Caco-2 (cell line): ENCODE results near the gene MDH1. TPM values are rescaled to one million over a fixed set of nuclear protein-coding genes. Genes with fewer than 3 reads are reported as not detected.
"Not testable (repeated sequence)": the region's sequence is repeated elsewhere in the genome, so short reads cannot be mapped to it uniquely, and the experiment has no call there.

Source experiments
- BruUV-seq: library from RNA; stranded (reverse); fragments of 400-500 nt; replicated peaks from 2 replicates; lab custom pipeline; 2021; lab: Mats Ljungman, UMichigan
- CTCF ChIA-PET: fragments of 300-600 bp; sonication (Branson Sonifier 250); formaldehyde crosslinking; loops from one replicate; lab custom pipeline; 2022; ENCODE audit warnings: antibody characterized with exemption; lab: Charles Lee
- POLR2A ChIA-PET: fragments of 300-600 bp; sonication (Branson Sonifier 250); formaldehyde crosslinking; loops from one replicate; lab custom pipeline; 2022; ENCODE audit warnings: antibody characterized with exemption; lab: Charles Lee
- DNase-seq, 2 experiments: peaks; one replicate each; pipeline versions ENCODE4 v3.0.0 to v3.0.0-alpha.2; 2020 to 2022
- H3K27me3 ChIP-seq: replicated peaks from 2 replicates; pipeline ENCODE4 v1.6.0; 2011; ENCODE audit warnings: low read length; ENCODE audit not compliant: control insufficient read depth, insufficient read depth
- H3K36me3 ChIP-seq: 2 replicates; pipeline ENCODE4 v1.5.1; 2011; ENCODE audit warnings: low read length; ENCODE audit not compliant: control insufficient read depth, insufficient read depth
- H3K4me1 ChIP-seq: fragments of 250-450 bp; sonication (Bioruptor Pico); 2 replicates; pipeline ENCODE4 v1.5.1; 2020; ENCODE audit warnings: mild to moderate bottlenecking
- H3K4me3 ChIP-seq: 2 replicates; pipeline ENCODE4 v1.5.1; 2011; ENCODE audit warnings: low read depth, mild to moderate bottlenecking, control low read depth, low read length
- H3K9me3 ChIP-seq: fragments of 250-450 bp; sonication (Bioruptor Pico); 2 replicates; pipeline ENCODE4 v1.5.1; 2020; ENCODE audit warnings: mild to moderate bottlenecking, moderate library complexity
- H3K27ac Mint-ChIP-seq: one replicate; pipeline ENCODE4 v1.8.0; 2022; ENCODE audit warnings: mixed read lengths; ENCODE audit not compliant: unreplicated experiment
- H3K27me3 Mint-ChIP-seq: one replicate; pipeline ENCODE4 v1.8.0; 2022; ENCODE audit warnings: mixed read lengths; ENCODE audit not compliant: insufficient read depth, unreplicated experiment
- H3K36me3 Mint-ChIP-seq: one replicate; pipeline ENCODE4 v1.8.0; 2022; ENCODE audit warnings: mild to moderate bottlenecking, mixed read lengths; ENCODE audit not compliant: insufficient read depth, unreplicated experiment
- H3K4me1 Mint-ChIP-seq: one replicate; pipeline ENCODE4 v1.8.0; 2022; ENCODE audit warnings: low read depth, mixed read lengths; ENCODE audit not compliant: unreplicated experiment
- H3K4me3 Mint-ChIP-seq: one replicate; pipeline ENCODE4 v1.8.0; 2022; ENCODE audit warnings: mild to moderate bottlenecking, moderate library complexity, mixed read lengths; ENCODE audit not compliant: unreplicated experiment
- H3K9me3 Mint-ChIP-seq: one replicate; pipeline ENCODE4 v1.8.0; 2022; ENCODE audit warnings: mixed read lengths; ENCODE audit not compliant: unreplicated experiment
- CTCF ChIP-seq, 2 experiments: fragments of 200-600 bp in 1 of 2; IDR thresholded peaks; 1 replicate in 1 of 2; 2 replicates in 1 of 2; pipeline versions ENCODE4 v1.5.1 to v1.8.0; 2011 to 2022; ENCODE audit warnings: antibody characterized with exemption in 1 of 2, control low read depth in 1 of 2, inconsistent platforms in 1 of 2, low read depth in 1 of 2, low read length in 1 of 2, mild to moderate bottlenecking in 1 of 2, moderate library complexity in 1 of 2; ENCODE audit not compliant: insufficient read depth in 1 of 2, severe bottlenecking in 1 of 2, unreplicated experiment in 1 of 2
- intact Hi-C: fragments of 100-400 bp; cut with micrococcal nuclease; formaldehyde crosslinking; loops from one replicate; pipeline ENCODE4 v1.10.0; 2022; ENCODE audit not compliant: unreplicated experiment
- total RNA-seq: library from RNA; stranded (reverse); gene quantifications from 2 replicates; pipeline ENCODE4 v1.2.3, GENCODE V29; 2022

MDH1 gene
- total RNA-seq, 1 experiment from 2014 or later: 159 TPM

DNA sequence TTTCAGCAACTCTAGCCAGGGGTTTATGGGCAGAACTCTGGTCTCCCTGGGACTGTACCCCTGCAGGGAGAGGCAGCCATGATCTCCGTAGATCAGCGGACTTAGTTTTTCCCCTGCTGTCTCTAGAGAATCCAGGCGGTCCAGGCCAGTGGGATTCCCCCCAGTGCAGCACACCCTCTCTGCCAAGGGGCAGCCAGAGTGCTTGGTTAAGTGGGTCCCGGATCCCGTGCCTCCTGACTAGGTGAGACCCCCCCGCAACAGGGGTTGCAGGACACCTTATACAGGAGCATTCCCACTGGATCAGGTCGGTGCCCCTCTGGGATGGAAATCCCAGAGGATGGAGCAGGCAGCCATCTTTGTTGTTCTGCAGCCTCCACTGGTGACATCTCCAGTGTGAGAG lies 33.5 kb upstream of the MDH1 start:
- Histone ChIP-seq H3K9me3 (peaks cover 15% of the 10 kb centered on the region), H3K4me3 (no peak overlapping the region), H3K4me1 (0 out of 2 replicates have a peak, but pooled peaks cover 6% of the 10 kb centered on the region), H3K36me3 (no peaks in the 10 kb centered on the region), H3K27me3 (no peaks in the 10 kb centered on the region)
- no TSS peak for BruUV-seq
- H3K27me3 Mint-ChIP-seq: no peaks in the 10 kb centered on the region
- no peak for DNase-seq
- peaks cover 6% of the 10 kb centered on the region for H3K4me1 Mint-ChIP-seq
- H3K27ac Mint-ChIP-seq: no peak overlapping the region
- intact Hi-C loops: no loop called here
- H3K9me3 Mint-ChIP-seq: peaks cover 11% of the 10 kb centered on the region
- no peak for TF ChIP-seq CTCF (IDR thresholded peaks at IDR 0.05; ENCODE audit: insufficient read depth in 1 of 2, low read depth in 1 of 2, low read length in 1 of 2, severe bottlenecking in 1 of 2, unreplicated experiment in 1 of 2)
- H3K4me3 Mint-ChIP-seq: no peak overlapping the region
- CTCF ChIA-PET: no interaction called here
- H3K36me3 Mint-ChIP-seq: no peaks in the 10 kb centered on the region
- POLR2A ChIA-PET: no interaction called here

DNA sequence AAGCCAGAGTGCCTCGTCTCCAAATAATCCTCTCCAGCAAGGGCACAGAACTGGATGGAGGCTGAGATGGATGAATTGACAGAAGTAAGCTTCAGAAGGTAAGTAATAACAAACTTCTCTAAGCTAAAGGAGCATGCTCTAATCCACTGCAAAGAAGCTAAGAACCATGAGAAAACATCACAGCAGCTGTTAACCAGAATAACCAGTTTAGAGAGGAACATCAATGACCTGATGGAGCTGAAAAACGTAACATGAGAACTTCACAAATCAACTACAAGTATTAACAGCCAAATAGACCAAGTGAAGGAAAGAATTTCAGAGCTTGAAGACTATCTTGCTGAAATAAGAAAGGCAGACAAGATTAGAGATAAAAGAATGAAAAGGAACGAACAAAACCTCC lies 32.8 kb upstream of the MDH1 start:
- Histone ChIP-seq H3K4me3 (no peak overlapping the region), H3K4me1 (0 out of 2 replicates have a peak, but pooled peaks cover 6% of the 10 kb centered on the region), H3K36me3 (no peaks in the 10 kb centered on the region), H3K27me3 (no peaks in the 10 kb centered on the region), H3K9me3 (peaks cover 15% of the 10 kb centered on the region)
- BruUV-seq: no TSS peak
- Mint-ChIP-seq H3K4me3 (no peak overlapping the region), H3K36me3 (no peaks in the 10 kb centered on the region), H3K27ac (no peak overlapping the region), H3K27me3 (no peaks in the 10 kb centered on the region), H3K9me3 (peaks cover 11% of the 10 kb centered on the region), H3K4me1 (peaks cover 6% of the 10 kb centered on the region)
- TF ChIP-seq CTCF (IDR thresholded peaks at IDR 0.05; ENCODE audit: insufficient read depth in 1 of 2, low read depth in 1 of 2, low read length in 1 of 2, severe bottlenecking in 1 of 2, unreplicated experiment in 1 of 2): no peak
- POLR2A ChIA-PET: no interaction called here
- intact Hi-C loops: no loop called here
- no peak for DNase-seq
- CTCF ChIA-PET: no interaction called here

- H3K9me3 Mint-ChIP-seq: peaks cover 11% of the 10 kb centered on the region
- peaks cover 15% of the 10 kb centered on the region for H3K9me3 ChIP-seq
- H3K4me1 Mint-ChIP-seq, H3K36me3 Mint-ChIP-seq, H3K36me3 ChIP-seq, H3K27me3 Mint-ChIP-seq, H3K27ac Mint-ChIP-seq, H3K27me3 ChIP-seq, intact Hi-C loops, H3K4me3 Mint-ChIP-seq, H3K4me3 ChIP-seq, BruUV-seq, CTCF ChIA-PET, DNase-seq, H3K4me1 ChIP-seq, POLR2A ChIA-PET: not testable (repeated sequence)
These were observed 30.9 kb upstream of the MDH1 start for GRCh38 chr2:63557819-63558218.

DNA sequence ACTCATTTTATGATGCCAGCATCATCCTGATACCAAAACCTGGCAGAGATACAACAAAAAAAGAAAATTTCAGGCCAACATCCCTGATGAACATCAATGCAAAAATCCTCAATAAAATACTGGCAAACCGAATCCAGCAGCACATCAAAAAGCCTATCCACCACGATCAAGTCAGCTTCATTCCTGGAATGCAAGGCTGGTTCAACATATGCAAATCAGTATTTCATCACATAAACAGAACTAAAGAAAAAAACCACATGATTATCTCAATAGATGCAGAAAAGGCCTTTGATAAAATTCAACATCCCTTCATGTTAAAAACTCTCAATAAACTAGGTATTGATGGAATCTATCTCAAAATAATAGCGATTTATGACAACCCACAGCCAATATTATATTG lies 29.8 kb upstream of the MDH1 start:
- H3K27me3 Mint-ChIP-seq, H3K36me3 ChIP-seq, BruUV-seq, H3K27me3 ChIP-seq, H3K4me1 ChIP-seq, DNase-seq, H3K36me3 Mint-ChIP-seq, H3K4me1 Mint-ChIP-seq, H3K27ac Mint-ChIP-seq, intact Hi-C loops, H3K4me3 Mint-ChIP-seq, POLR2A ChIA-PET, H3K4me3 ChIP-seq: not testable (repeated sequence)
- peaks cover 11% of the 10 kb centered on the region for H3K9me3 Mint-ChIP-seq
- CTCF ChIA-PET: interaction anchor here (0.8 kb wide), 1 partner anchor 29 kb away, joined by 3 read pairs; the partner anchor contains the start of gene WDPCP
- peaks cover 15% of the 10 kb centered on the region for H3K9me3 ChIP-seq
